Measurements from ENCODE around the gene SCAP. TPM values are rescaled to one million over a fixed set of nuclear protein-coding genes. Genes with fewer than 3 reads are reported as not detected.

The SCAP gene
- total and polyA plus RNA-seq, 9 donors = 52.4 to 192 (median 80.9) TPM

GRCh38 chr3:47384425-47384824 lies 91.3 kb downstream of the SCAP start:
- TF ChIP-seq POLR2A (IDR thresholded peaks at IDR 0.05) = no peak
- no peak for TF ChIP-seq EP300 (IDR thresholded peaks at IDR 0.05)
- no peak for TF ChIP-seq CTCF (IDR thresholded peaks at IDR 0.05)
- intact Hi-C loops (cut with DNase I) = loop anchor here in 1 of 4 donors (10.0 kb wide), 1 partner anchor 680 kb away; no protein-coding TSS in a partner anchor
- 79 to 88% (median 88%) methylated on average over 4 of the region's 4 CpGs for WGBS, 3 donors
- no peak for DNase-seq
- peaks cover 8% of the 10 kb centered on the region for H3K4me1 ChIP-seq (ENCODE audit: insufficient read depth)
- no peak overlapping the region for H3K4me3 ChIP-seq
- H3K36me3 ChIP-seq = no peaks in the 10 kb centered on the region
- no peaks in the 10 kb centered on the region for H3K27me3 ChIP-seq
- no peaks in the 10 kb centered on the region for H3K9me3 ChIP-seq
- H3K27ac ChIP-seq = no peak overlapping the region

GRCh38 chr3:47381317-47382157 lies 94.2 kb downstream of the SCAP start:
- intact Hi-C loops (cut with DNase I) = loop anchor here in 1 of 4 donors (10.0 kb wide), 1 partner anchor 683 kb away; no protein-coding TSS in a partner anchor
- Histone ChIP-seq H3K4me1 (ENCODE audit: insufficient read depth) (peaks cover 7% of the 10 kb centered on the region), H3K4me3 (peak overlapping the region; percentile 99), H3K9me3 (no peaks in the 10 kb centered on the region), H3K36me3 (no peaks in the 10 kb centered on the region), H3K27me3 (no peaks in the 10 kb centered on the region), H3K27ac (peak overlapping the region; percentile 61 to 86)
- 4 to 5% (median 4%) methylated on average over 42 to 44 of the region's 44 CpGs for WGBS, 3 donors
- TF ChIP-seq CTCF (IDR thresholded peaks at IDR 0.05) (no peak), POLR2A (IDR thresholded peaks at IDR 0.05) (no peak), EP300 (IDR thresholded peaks at IDR 0.05) (no peak)
- peak; percentile 79 to 88 (median 81) for DNase-seq

GRCh38 chr3:47380601-47381316 lies 95.0 kb downstream of the SCAP start, which contains the start of gene PTPN23:
TSS of gene PTPN23 (plus strand) at chr3:47381021. CDS start at chr3:47381097, 76 bp downstream.
- DNase-seq = peak; percentile 99
- no peaks in the 10 kb centered on the region for H3K36me3 ChIP-seq
- TF ChIP-seq POLR2A (IDR thresholded peaks at IDR 0.05) (peak; percentile 94), EP300 (IDR thresholded peaks at IDR 0.05) (peak; percentile 29), CTCF (IDR thresholded peaks at IDR 0.05) (peak in 2 of 3 donors; percentile 15 to 38)
- peak within 1 kb of the TSS; percentile 83 to 86 for H3K27ac ChIP-seq
- no peaks in the 10 kb centered on the region for H3K9me3 ChIP-seq
- WGBS, 3 donors = 0 to 1% (median 0%) methylated on average over 46 to 61 of the region's 61 CpGs
- H3K4me3 ChIP-seq = peak within 1 kb of the TSS; percentile 99
- intact Hi-C loops (cut with DNase I) = loop anchor here in 1 of 4 donors (10.0 kb wide), 1 partner anchor 684 kb away; no protein-coding TSS in a partner anchor
- H3K4me1 ChIP-seq (ENCODE audit: insufficient read depth) = peaks cover 7% of the 10 kb centered on the region
- no peaks in the 10 kb centered on the region for H3K27me3 ChIP-seq

- 4 to 9% (median 5%) methylated on average over 23 of the region's 23 CpGs for WGBS, 3 donors
- intact Hi-C loops (cut with DNase I) = loop anchor here in 1 of 4 donors (10.0 kb wide), 1 partner anchor 685 kb away; no protein-coding TSS in a partner anchor
Observed at GRCh38 chr3:47380026-47380600, 95.6 kb downstream of the SCAP start.

More at GRCh38 chr3:47380026-47380600, 95.6 kb downstream of the SCAP start:
- Histone ChIP-seq H3K4me3 (peak overlapping the region; percentile 99), H3K36me3 (no peaks in the 10 kb centered on the region), H3K4me1 (ENCODE audit: insufficient read depth) (peaks cover 7% of the 10 kb centered on the region), H3K27ac (peak overlapping the region; percentile 83 to 86), H3K9me3 (no peaks in the 10 kb centered on the region), H3K27me3 (no peaks in the 10 kb centered on the region)
- TF ChIP-seq POLR2A (IDR thresholded peaks at IDR 0.05) = no peak
- TF ChIP-seq CTCF (IDR thresholded peaks at IDR 0.05) = no peak
- no peak for DNase-seq

Data from ovary (tissue), 9 donors.